Fibroblast of mammary gland (primary cell): ENCODE data around the gene SORCS2.

Experiments used
- DNase-seq: peaks from one replicate; pipeline ENCODE4 v3.0.0-alpha.2; 2010; ENCODE audit warnings: low read depth
- H3K4me3 ChIP-seq: 2 replicates; pipeline ENCODE4 v1.5.1; 2011; ENCODE audit warnings: low read depth, mild to moderate bottlenecking, low read length, moderate library complexity; ENCODE audit not compliant: control insufficient read depth
- TF ChIP-seq, protein P1 (sequence below): conservative IDR thresholded peaks from 2 replicates; pipeline ENCODE4 v1.5.1; 2011; ENCODE audit warnings: low read depth, low read length, inconsistent platforms; ENCODE audit not compliant: control insufficient read depth, insufficient read depth

SORCS2 gene

DNA sequence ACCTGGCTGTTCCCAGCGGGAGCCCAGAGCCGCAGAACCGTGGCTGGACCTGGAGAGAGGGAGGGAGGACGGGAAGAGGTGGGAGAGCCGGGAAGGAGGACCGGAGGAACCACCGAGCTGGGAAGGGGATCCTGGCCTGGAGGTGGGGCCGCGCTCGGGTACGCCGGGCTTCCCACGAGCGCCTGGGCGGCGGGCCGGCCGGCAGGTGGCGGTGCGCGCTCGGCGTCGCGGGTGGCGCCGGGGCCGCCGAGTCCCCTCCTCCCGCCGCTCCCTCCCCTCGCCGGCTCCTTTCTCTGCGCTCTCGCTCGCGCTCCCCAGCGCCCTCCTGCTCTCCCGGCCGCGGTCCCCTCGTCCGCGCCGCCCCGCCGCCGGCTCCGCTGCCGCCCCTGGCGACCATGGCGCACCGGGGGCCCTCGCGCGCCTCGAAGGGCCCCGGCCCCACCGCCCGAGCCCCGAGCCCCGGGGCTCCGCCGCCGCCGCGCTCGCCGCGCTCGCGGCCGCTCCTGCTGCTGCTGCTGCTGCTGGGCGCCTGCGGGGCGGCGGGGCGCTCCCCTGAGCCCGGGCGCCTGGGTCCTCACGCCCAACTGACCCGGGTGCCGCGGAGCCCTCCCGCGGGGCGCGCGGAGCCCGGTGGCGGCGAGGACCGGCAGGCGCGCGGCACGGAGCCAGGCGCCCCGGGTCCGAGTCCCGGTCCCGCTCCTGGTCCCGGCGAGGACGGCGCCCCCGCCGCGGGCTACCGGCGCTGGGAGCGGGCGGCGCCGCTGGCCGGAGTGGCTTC is at the start of gene SORCS2:
Gene SORCS2 (plus strand): TSS at position 287 of the 778 bp plus-strand sequence.
- peak within 1 kb of the TSS; percentile 20 for H3K4me3 ChIP-seq
- DNase-seq: peak; percentile 40
- TF ChIP-seq, protein P1, sequence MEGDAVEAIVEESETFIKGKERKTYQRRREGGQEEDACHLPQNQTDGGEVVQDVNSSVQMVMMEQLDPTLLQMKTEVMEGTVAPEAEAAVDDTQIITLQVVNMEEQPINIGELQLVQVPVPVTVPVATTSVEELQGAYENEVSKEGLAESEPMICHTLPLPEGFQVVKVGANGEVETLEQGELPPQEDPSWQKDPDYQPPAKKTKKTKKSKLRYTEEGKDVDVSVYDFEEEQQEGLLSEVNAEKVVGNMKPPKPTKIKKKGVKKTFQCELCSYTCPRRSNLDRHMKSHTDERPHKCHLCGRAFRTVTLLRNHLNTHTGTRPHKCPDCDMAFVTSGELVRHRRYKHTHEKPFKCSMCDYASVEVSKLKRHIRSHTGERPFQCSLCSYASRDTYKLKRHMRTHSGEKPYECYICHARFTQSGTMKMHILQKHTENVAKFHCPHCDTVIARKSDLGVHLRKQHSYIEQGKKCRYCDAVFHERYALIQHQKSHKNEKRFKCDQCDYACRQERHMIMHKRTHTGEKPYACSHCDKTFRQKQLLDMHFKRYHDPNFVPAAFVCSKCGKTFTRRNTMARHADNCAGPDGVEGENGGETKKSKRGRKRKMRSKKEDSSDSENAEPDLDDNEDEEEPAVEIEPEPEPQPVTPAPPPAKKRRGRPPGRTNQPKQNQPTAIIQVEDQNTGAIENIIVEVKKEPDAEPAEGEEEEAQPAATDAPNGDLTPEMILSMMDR: peak; percentile 3

DNA sequence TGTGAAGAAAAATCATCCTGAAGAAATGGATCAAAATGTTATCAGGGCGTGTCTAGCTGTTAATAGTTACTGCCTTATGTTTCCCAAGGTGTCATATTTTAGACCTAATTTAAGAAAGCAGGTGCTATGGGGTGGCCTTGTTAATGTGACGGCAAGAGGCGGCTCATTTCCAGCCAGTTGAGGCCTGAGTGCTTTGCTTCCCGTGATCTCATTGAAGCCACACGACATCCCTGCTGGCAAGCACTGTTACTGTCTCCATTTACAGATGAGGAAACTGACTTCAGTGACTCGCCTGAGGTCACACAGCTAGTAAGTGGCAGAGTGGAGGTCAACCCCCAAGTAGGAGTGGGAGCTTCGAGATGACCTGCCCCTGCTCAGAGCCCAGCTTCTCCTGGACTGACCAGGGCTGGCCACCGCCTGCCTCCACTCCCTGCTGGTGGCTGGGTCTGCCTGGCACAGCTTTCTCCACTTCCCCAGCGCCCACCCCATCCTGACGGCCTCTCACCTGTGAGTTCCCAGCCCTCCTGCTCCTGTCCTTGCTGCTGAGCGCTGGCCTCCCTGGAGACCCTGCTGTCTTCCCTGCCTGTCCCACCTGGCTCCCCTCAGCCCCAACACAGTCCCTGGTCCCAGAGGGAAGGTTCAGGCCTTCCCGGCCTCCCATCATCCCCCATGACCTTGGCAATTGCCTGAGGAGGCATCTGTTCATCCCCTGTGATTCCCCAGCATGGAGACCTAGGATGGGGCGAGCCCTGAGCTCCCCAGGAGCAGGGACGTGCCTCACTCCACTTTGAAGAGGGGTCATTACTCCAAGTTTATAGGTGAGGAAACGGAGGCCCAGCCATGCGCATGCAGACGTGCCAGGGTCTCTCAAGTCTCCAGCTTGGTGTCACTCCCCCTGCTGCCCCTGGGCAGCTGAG is 47.7 kb upstream of the SORCS2 start:
- H3K4me3 ChIP-seq: no peak overlapping the region
- peak; percentile 25 for DNase-seq
- TF ChIP-seq, protein P1: no peak

DNA sequence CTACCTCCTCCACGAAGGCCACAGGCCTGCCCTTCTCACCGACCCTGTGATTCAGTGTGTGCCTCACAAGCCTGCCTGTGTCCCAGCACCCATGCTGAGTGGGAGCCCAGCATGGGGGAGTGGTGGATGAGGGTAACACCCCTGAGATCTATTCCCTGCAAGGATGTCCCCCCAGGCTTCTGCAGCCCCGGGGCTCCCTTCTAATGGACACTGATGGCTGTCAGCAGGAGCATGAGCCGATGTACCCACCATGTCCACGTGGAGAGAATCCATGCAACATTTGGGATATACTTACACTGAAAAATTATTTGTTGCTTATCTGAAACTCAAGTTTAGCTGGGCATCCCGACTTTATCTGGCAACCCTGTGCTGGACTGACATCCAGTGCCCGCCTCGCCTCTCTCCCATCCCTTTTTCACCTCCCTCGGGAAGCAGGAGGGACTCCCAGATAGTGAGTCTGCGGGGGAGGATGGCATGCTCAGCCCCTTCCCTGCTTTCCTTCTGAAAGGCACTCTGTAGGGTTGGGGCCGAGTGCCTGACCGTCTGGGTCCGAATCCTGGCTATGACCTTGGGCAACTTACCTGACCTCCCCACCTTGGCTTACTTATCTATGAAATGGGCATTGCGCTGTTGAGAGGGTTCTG is 46.9 kb upstream of the SORCS2 start:
- DNase-seq: no peak
- H3K4me3 ChIP-seq: no peak overlapping the region
- TF ChIP-seq, protein P1: no peak

DNA sequence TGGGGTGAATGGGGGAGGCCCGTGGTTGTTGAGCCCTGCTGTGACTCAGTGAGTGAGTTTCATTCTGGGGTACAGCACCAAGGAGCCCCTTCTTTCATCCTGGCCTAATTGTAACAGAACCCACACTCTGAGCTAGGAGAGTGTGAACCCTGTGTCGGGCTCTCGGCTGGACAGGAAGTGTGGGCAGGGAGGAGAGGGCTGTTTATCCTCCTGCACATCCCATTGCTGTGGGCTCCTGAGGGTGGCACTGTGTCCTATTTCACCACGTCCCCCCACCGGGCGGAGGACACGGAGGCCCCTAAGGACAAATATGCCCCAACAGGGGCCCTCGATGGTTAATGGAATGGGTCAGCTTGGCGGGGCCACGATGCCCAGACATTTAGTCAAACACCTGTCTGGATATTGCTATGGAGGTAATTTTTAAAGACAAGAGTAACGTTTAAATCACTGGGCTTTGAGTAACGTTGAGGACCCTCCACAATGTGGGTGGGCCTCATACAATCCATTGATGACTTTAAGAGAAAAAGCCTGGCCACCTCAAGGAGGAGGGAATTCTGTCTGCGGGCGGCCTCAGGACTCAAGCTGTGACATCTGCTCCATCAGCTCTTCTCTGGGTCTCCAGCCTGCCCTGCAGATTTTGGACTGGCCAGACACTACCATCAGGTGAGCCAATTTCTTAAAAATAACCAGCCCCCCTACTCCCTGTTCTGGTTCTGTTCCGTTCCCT is 46.1 kb upstream of the SORCS2 start:
- DNase-seq: no peak
- no peak overlapping the region for H3K4me3 ChIP-seq
- TF ChIP-seq, protein P1: no peak

DNA sequence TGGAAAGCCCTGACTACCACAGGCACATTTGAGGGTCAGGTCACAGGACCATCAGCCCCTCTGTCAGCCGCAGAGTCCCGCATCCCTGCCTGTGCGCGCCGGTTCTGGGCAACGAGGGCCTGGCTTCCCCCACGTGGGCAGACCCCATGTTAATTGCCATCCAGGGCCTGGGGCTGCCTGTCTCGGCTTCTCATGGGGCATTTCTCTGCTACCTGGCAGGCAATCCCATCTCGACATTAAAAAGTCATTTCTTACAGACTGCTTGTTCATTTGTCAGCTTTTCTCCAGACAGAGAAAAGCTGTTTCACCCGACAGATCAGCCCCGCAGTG is 45.6 kb upstream of the SORCS2 start:
- no peak for DNase-seq
- TF ChIP-seq, protein P1: no peak
- no peak overlapping the region for H3K4me3 ChIP-seq

DNA sequence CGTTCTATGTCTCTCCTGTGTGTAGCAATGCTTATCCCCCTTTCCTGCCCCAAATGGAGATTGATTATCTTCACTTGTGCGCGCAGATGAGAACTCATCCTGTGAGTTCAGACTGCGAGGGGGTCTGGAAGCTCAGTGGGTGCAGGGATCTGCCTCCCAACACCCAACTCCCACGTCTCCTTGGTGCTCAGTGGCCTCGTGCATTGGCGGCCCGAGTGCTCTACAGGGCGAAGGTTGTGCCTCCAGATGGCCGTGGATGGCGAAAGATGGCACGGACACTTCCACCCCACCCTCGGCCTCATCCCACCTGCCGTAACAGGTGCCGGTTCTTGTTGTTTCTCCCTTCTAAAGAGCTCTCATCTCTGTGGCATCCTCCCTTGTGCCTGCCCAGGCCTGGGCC is 45.1 kb upstream of the SORCS2 start:
- H3K4me3 ChIP-seq: no peak overlapping the region
- TF ChIP-seq, protein P1: no peak
- no peak for DNase-seq
